SK-N-SH (cell line): ENCODE results near the gene KRTAP10-8.

Experiments
- EP300 ChIP-seq, 2 experiments: IDR thresholded peaks; 2 replicates each; pipeline versions ENCODE4 v1.4.0 to v1.6.1; 2012; ENCODE audit warnings: borderline replicate concordance in 1 of 2, low read depth in 1 of 2, low read length in 1 of 2
- TF ChIP-seq, protein P1 (sequence below): fragments of 200-600 bp; sonication (generic); IDR thresholded peaks from 2 replicates; pipeline ENCODE4 v1.6.1; 2017; ENCODE audit warnings: antibody characterized with exemption, mild to moderate bottlenecking, moderate library complexity

DNA sequence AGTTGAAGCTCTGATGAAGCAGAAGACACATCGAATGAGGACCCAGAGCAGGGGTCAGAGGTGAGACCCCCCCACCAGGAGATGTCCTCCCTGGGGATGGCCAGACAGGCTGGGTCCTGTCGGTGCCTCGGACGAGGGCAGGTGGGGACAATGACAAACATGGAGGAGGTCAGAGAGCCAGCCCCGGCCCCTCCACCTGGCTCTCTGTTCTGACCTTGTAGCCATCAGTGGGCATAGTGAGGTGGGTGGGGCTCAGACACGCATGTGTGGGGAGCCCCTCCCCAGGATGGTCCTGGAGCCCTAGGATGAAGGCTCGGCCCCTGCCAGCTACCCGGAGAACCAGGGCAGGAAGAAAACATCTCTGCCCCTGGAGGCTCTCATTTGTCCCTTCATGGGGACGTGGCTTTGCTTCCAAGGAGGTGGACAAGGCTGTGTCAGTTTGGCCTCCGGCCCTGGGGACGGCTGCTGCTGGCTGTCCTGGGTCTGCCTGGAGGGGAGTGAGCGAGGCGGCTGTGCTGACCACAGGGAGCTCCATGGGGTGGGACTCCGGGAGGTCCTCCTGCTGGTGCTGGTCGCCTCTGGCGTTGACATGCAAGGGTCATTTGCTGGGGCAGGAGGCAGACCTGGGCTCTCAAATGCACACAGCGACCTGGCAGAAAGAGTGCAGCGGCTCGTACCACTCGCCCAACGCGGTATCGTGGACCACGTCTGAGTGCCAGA, 22.1 kb upstream of the KRTAP10-8 start:
- TF ChIP-seq EP300 (IDR thresholded peaks at IDR 0.05; ENCODE audit: borderline replicate concordance in 1 of 2, low read depth in 1 of 2, low read length in 1 of 2): no peak
- TF ChIP-seq, protein P1, sequence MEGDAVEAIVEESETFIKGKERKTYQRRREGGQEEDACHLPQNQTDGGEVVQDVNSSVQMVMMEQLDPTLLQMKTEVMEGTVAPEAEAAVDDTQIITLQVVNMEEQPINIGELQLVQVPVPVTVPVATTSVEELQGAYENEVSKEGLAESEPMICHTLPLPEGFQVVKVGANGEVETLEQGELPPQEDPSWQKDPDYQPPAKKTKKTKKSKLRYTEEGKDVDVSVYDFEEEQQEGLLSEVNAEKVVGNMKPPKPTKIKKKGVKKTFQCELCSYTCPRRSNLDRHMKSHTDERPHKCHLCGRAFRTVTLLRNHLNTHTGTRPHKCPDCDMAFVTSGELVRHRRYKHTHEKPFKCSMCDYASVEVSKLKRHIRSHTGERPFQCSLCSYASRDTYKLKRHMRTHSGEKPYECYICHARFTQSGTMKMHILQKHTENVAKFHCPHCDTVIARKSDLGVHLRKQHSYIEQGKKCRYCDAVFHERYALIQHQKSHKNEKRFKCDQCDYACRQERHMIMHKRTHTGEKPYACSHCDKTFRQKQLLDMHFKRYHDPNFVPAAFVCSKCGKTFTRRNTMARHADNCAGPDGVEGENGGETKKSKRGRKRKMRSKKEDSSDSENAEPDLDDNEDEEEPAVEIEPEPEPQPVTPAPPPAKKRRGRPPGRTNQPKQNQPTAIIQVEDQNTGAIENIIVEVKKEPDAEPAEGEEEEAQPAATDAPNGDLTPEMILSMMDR: no peak
